Endodermal cell (in vitro differentiated cells): Measurements from ENCODE around the gene TSC22D2. TPM values are rescaled to one million over a fixed set of nuclear protein-coding genes. Genes with fewer than 3 reads are reported as not detected.

Source experiments
- DNase-seq: peaks from one replicate; pipeline ENCODE4 v3.0.0-alpha.2; 2017
- H3K27ac ChIP-seq: 2 replicates; pipeline ENCODE4 v1.5.1; 2013; ENCODE audit warnings: mild to moderate bottlenecking, low read depth, low read length, moderate library complexity
- H3K27me3 ChIP-seq: 2 replicates; pipeline ENCODE4 v1.6.1; 2013; ENCODE audit warnings: mild to moderate bottlenecking, low read length, moderate library complexity; ENCODE audit not compliant: insufficient read depth, control insufficient read depth, poor library complexity, severe bottlenecking
- H3K36me3 ChIP-seq: 2 replicates; pipeline ENCODE4 v1.7.0; 2013; ENCODE audit warnings: mild to moderate bottlenecking, low read length, moderate library complexity; ENCODE audit not compliant: control insufficient read depth, insufficient read depth
- H3K4me1 ChIP-seq: one replicate; pipeline ENCODE4 v1.7.0; 2013; ENCODE audit warnings: low read length; ENCODE audit not compliant: control insufficient read depth, insufficient read depth
- H3K4me3 ChIP-seq: 2 replicates; pipeline ENCODE4 v1.5.1; 2013; ENCODE audit warnings: mild to moderate bottlenecking, low read length, moderate library complexity
- H3K9ac ChIP-seq: 2 replicates; pipeline ENCODE4 v1.6.1; 2013; ENCODE audit warnings: mild to moderate bottlenecking, low read length, moderate library complexity; ENCODE audit not compliant: poor library complexity, severe bottlenecking; ENCODE audit errors: extremely low read depth
- H3K9me3 ChIP-seq: 2 replicates; pipeline ENCODE4 v1.6.1; 2013; ENCODE audit warnings: mild to moderate bottlenecking, low read length, moderate library complexity; ENCODE audit not compliant: control insufficient read depth
- H3K27ac Mint-ChIP-seq: 2 replicates; pipeline ENCODE4 v1.8.0; 2020; ENCODE audit warnings: mixed read lengths
- H3K27me3 Mint-ChIP-seq: 2 replicates; pipeline ENCODE4 v1.8.0; 2021; ENCODE audit warnings: mild to moderate bottlenecking, mixed read lengths; ENCODE audit not compliant: insufficient read depth
- H3K36me3 Mint-ChIP-seq: 2 replicates; pipeline ENCODE4 v1.8.0; 2020; ENCODE audit warnings: low read depth, mixed read lengths
- H3K4me1 Mint-ChIP-seq: 2 replicates; pipeline ENCODE4 v1.8.0; 2020; ENCODE audit warnings: mixed read lengths
- H3K4me3 Mint-ChIP-seq: 2 replicates; pipeline ENCODE4 v1.8.0; 2020; ENCODE audit warnings: mild to moderate bottlenecking, moderate library complexity, mixed read lengths
- H3K9me3 Mint-ChIP-seq: 2 replicates; pipeline ENCODE4 v1.8.0; 2020; ENCODE audit warnings: mild to moderate bottlenecking, mixed read lengths
- WGBS, 2 experiments: methylation state at CpG; one replicate each; pipeline versions ENCODE4 v1.1.5 to v1.1.7; 2013; ENCODE audit warnings: missing lambda C conversion rate in 2 of 2, mixed read lengths in 1 of 2; ENCODE audit not compliant: insufficient coverage in 1 of 2, insufficient read length in 1 of 2; 5-methylcytosine and 5-hydroxymethylcytosine counted together
- total RNA-seq, 2 donors: library from RNA; stranded (reverse); fragmentation: NEBNext Ultra II Directional in 1 of 2; extraction: Animal tissue kit (Norgen Biotek cat#: 25700) in 1 of 2; gene quantifications; 2 replicates in 1 of 2; 3 replicates in 1 of 2; pipeline ENCODE4 v1.2.1, GENCODE V29; 2021
- TF ChIP-seq, protein P1 (sequence below): fragments of 200-600 bp; sonication (generic); conservative IDR thresholded peaks from 2 replicates; pipeline ENCODE4 v1.5.0; 2021; ENCODE audit warnings: antibody characterized with exemption, mild to moderate bottlenecking

TSC22D2 gene
- total RNA-seq, 2 donors from 2014 or later, result 25.6 to 29.1 TPM

DNA sequence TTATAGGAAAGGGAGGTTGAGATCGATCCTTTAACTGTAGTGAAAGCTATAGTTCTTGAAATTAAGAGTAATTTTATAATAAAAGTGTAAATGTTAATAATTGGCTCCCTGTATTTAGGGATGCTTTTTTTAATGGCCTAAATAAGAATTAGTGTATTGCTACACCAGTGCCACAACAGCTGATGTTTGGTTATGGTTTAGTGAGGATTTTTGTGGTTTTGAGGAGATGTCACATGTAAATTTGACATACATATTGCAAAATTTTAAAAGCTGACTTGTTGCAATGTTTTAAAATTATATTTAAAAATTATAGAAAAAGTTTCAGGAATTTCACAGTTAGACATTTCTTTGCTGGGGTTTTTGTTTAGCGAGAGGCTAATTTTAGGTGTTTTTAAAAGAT is 3.9 kb downstream of the TSC22D2 start:
- DNase-seq, result no peak
- H3K4me1 ChIP-seq, result no peaks in the 10 kb centered on the region
- Mint-ChIP-seq H3K4me1 (peaks cover 42% of the 10 kb centered on the region), H3K4me3 (peak overlapping the region; percentile 93), H3K36me3 (peaks cover 18% of the 10 kb centered on the region), H3K27ac (no peak overlapping the region), H3K9me3 (no peaks in the 10 kb centered on the region), H3K27me3 (no peaks in the 10 kb centered on the region)
- H3K9me3 ChIP-seq, result no peaks in the 10 kb centered on the region
- H3K4me3 ChIP-seq, result peak overlapping the region; percentile 99
- H3K27ac ChIP-seq, result no peak overlapping the region
- peaks cover 21% of the 10 kb centered on the region for H3K36me3 ChIP-seq
- TF ChIP-seq, protein P1, sequence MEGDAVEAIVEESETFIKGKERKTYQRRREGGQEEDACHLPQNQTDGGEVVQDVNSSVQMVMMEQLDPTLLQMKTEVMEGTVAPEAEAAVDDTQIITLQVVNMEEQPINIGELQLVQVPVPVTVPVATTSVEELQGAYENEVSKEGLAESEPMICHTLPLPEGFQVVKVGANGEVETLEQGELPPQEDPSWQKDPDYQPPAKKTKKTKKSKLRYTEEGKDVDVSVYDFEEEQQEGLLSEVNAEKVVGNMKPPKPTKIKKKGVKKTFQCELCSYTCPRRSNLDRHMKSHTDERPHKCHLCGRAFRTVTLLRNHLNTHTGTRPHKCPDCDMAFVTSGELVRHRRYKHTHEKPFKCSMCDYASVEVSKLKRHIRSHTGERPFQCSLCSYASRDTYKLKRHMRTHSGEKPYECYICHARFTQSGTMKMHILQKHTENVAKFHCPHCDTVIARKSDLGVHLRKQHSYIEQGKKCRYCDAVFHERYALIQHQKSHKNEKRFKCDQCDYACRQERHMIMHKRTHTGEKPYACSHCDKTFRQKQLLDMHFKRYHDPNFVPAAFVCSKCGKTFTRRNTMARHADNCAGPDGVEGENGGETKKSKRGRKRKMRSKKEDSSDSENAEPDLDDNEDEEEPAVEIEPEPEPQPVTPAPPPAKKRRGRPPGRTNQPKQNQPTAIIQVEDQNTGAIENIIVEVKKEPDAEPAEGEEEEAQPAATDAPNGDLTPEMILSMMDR, result no peak
- WGBS, 2 experiments, result 56 to 75% methylated on average over 1 to 2 of the region's 2 CpGs
- H3K9ac ChIP-seq, result peak overlapping the region; percentile 76
- no peaks in the 10 kb centered on the region for H3K27me3 ChIP-seq

DNA sequence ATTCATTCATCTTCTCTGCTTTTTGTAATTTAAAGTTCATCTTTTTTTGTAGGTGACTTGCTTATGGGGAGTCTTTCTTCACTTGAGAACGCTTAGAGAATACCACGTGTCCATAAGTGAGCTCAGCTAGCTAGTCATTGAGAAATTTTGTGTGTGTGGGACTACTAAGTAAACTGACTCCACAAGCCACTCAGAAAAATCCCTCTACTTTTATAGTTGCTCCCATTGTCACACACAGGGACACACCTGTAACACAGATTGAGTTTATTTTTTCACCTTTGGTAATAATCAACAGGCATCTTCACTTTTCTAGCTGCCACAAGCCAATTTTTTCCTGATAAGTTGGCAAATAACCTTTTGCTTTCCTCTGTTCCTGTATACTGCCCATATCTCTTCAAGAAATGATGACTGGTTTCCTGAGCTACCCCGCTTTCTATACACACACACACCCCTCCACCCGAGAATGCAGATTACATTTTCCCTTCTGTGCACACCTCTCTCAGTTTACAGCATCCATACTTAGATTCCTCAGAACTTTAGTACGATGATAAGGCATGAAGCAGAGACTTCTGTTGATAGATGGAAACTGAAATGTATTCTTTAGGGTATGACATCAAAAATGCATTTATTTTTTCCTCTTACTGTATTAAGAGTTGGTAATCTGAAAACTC is 4.6 kb downstream of the TSC22D2 start:
- no peak overlapping the region for H3K27ac Mint-ChIP-seq
- peak overlapping the region; percentile 51 for H3K9ac ChIP-seq
- no peaks in the 10 kb centered on the region for H3K27me3 ChIP-seq
- H3K4me1 Mint-ChIP-seq, result peaks cover 42% of the 10 kb centered on the region
- no peaks in the 10 kb centered on the region for H3K9me3 Mint-ChIP-seq
- H3K36me3 ChIP-seq, result peaks cover 21% of the 10 kb centered on the region
- H3K4me3 ChIP-seq, result peak overlapping the region; percentile 99
- TF ChIP-seq, protein P1, result no peak
- 25% methylated on average over 4 of the region's 5 CpGs; no CpG with 5 or more reads in 1 of the 2 experiments for WGBS, 2 experiments
- no peaks in the 10 kb centered on the region for H3K9me3 ChIP-seq
- peak overlapping the region; percentile 93 for H3K4me3 Mint-ChIP-seq
- H3K36me3 Mint-ChIP-seq, result peaks cover 18% of the 10 kb centered on the region
- no peaks in the 10 kb centered on the region for H3K4me1 ChIP-seq
- H3K27me3 Mint-ChIP-seq, result no peaks in the 10 kb centered on the region
- DNase-seq, result no peak
- H3K27ac ChIP-seq, result no peak overlapping the region

DNA sequence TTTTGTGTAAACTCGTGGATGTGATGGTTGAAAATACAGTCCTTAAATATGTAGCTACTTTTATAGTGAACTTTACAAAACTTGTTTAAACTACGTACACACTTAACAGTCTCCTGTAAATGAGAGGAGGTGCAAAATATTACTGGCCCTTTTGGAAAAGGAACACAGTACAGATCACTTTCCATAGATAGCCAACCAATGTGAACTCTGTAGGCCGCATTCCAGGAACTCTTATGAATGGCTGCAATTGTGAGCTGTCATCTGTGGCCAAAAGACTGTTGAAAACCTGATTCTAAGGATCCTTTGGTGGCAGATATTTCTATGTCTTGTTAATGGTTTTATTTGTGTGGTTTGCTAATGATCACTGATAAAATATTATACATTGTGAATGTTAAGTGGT is 6.2 kb downstream of the TSC22D2 start:
- TF ChIP-seq, protein P1, result no peak
- no peak for DNase-seq
- peaks cover 53% of the 10 kb centered on the region for H3K4me1 Mint-ChIP-seq
- H3K27ac ChIP-seq, result no peak overlapping the region
- H3K36me3 ChIP-seq, result peaks cover 21% of the 10 kb centered on the region
- peaks cover 18% of the 10 kb centered on the region for H3K36me3 Mint-ChIP-seq
- H3K27me3 ChIP-seq, result no peaks in the 10 kb centered on the region
- H3K27me3 Mint-ChIP-seq, result no peaks in the 10 kb centered on the region
- no peaks in the 10 kb centered on the region for H3K4me1 ChIP-seq
- H3K4me3 Mint-ChIP-seq, result peak overlapping the region; percentile 93
- no peaks in the 10 kb centered on the region for H3K9me3 Mint-ChIP-seq
- H3K4me3 ChIP-seq, result peak overlapping the region; percentile 99
- WGBS, 2 experiments, result 80% methylated on average over 3 of the region's 3 CpGs; no CpG with 5 or more reads in 1 of the 2 experiments
- H3K27ac Mint-ChIP-seq, result no peak overlapping the region
- H3K9ac ChIP-seq, result no peak overlapping the region
- no peaks in the 10 kb centered on the region for H3K9me3 ChIP-seq
